AG20443 (cell line): Measurements from ENCODE around the gene ATP6V1C2.

ENCODE experiments used
- DNase-seq: peaks from one replicate; pipeline ENCODE4 v3.0.0; 2012; ENCODE audit warnings: low spot score, mixed read lengths

Gene ATP6V1C2

GRCh38 chr2:10733566-10733925 is 12.1 kb downstream of the ATP6V1C2 start:
- no peak for DNase-seq

DNA sequence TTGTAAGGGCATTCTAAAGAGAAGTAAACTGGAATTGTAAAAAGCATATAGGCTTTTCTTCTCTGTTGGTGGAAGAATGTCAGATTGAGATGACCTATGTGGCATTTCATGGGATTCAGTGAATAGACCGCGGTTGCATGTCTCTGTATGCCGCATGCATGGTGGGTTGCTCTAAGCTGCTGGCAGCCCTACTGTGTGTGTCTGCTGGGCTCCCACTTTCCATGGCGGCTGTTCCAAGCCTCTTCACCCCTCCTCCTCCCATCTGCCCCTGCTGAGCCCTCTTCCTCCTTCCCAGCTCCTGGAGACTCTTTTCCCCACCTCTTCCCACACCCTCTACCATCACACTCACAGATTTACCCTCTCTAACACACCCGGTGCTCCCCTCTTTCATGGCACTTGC is 12.6 kb downstream of the ATP6V1C2 start:
- DNase-seq = no peak

- DNase-seq = no peak
Measured at GRCh38 chr2:10738192-10738591, 16.8 kb downstream of the ATP6V1C2 start.

DNA sequence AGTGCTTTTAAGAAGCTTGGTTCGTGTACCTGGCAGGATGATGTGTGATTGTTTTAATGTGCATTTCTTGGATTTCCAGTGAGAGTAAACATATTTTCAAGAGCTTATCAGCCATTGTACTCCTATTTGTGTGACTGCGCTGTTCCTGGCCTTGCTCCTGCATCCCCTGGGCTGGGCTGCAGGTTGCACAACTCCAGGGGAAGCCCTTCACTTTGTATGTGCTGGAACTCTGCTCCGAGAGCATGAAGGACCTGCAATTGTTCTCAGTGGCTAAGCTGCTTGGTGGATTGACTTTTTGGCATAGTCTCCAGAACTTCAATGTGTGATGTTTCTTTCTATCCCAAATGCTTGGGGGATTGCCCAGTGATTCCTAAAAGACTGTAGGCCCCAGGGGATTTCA is 18.8 kb downstream of the ATP6V1C2 start:
- no peak for DNase-seq

- DNase-seq = no peak
Measured at GRCh38 chr2:10741139-10741538, 19.7 kb downstream of the ATP6V1C2 start.

- DNase-seq = no peak
Measured at GRCh38 chr2:10742666-10743065, 21.2 kb downstream of the ATP6V1C2 start.

- no peak for DNase-seq
Measured at GRCh38 chr2:10750610-10751009, 29.2 kb downstream of the ATP6V1C2 start.

DNA sequence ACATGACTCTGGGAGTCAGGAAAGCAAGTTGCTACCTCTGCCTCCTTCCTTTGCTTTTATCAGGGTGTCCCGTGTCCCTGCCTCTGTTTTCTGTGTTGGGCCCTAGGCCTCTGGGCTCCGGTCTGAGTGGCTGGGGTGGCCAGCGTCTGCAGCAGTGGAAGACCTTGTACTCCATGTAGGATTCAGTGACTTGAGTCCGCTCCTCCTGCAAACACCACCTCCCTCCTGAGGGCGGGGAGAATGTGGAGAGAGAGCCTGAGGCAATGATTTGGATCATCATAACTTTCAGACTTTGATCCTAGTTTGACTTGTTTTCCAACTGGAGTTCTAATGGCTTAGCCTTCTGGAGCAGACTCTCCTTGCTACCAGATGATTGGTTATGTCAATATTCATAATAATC is 30.8 kb downstream of the ATP6V1C2 start:
- DNase-seq = no peak

DNA sequence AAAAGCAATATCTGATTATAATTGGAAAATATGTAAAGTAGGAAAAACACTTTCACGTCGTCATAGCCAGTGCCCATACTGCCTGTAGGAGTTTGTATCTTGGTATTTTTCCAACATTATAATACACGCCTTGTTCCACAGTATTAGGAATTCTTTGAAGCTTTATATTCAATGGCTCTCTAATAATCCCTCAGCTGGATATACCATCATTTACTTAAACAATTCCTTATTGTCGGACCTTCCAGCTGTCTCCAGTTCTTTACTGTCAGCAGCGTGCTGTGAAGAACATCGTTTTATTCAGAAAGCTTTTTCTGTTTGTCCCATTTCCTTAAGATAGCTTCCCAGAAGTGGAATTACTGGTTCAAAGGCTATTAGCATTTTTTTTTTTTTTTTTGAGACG is 31.7 kb downstream of the ATP6V1C2 start:
- DNase-seq = no peak

- no peak for DNase-seq
Measured at GRCh38 chr2:10753876-10754275, 32.4 kb downstream of the ATP6V1C2 start.

DNA sequence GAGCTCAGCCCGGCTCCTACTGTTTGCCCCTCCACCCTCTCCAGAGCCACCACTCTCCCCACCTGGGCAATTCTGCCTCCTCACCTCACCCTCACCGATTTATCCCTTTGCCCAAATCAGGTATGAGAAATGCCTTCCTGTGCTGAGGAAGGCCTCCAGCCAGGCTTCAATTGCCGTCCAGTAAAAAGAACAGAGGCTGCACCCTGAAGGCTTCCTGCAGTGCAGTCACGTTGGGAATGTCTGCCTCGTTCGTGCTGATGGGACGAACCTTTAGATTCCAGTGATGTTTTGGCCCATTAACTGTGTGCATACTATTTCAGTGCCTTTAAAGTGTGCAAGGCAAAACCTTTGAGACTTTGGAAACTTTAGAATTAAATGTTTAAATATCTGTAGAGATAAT is 34.2 kb downstream of the ATP6V1C2 start:
- DNase-seq = no peak

- DNase-seq = no peak
Measured at GRCh38 chr2:10757814-10758286, 36.4 kb downstream of the ATP6V1C2 start.

GRCh38 chr2:10759151-10759714 is 37.8 kb downstream of the ATP6V1C2 start:
- DNase-seq = no peak

GRCh38 chr2:10760794-10761504 is 39.5 kb downstream of the ATP6V1C2 start:
- no peak for DNase-seq

GRCh38 chr2:10761591-10761990 is 40.2 kb downstream of the ATP6V1C2 start:
- no peak for DNase-seq

- peak; percentile 53 for DNase-seq
Measured at GRCh38 chr2:10762651-10763460, 41.4 kb downstream of the ATP6V1C2 start.

- DNase-seq = no peak
Measured at GRCh38 chr2:10763461-10763800, 42.0 kb downstream of the ATP6V1C2 start.

GRCh38 chr2:10764096-10764785 is 42.8 kb downstream of the ATP6V1C2 start:
- no peak for DNase-seq

DNA sequence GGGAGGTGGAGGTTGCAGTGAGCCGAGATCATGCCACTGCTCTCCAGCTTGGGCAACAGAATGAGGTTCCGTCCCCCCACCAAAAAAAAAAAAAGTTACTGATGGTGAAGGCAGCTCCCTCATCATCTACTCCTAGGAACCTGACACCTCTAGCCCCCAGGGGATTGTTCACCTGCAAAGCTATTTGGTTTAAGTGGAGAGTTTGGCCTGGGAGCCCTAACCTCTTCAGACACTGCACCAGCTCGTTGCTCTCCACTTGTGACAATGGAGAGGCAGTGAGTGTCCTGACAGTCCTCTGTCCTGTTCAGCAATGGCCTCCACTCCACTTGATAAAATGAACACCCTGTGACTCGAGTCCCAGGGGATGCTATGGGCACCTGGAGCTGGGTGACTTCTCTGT is 43.5 kb downstream of the ATP6V1C2 start:
- DNase-seq = no peak

- DNase-seq = no peak
Measured at GRCh38 chr2:10765461-10765860, 44.0 kb downstream of the ATP6V1C2 start.

DNA sequence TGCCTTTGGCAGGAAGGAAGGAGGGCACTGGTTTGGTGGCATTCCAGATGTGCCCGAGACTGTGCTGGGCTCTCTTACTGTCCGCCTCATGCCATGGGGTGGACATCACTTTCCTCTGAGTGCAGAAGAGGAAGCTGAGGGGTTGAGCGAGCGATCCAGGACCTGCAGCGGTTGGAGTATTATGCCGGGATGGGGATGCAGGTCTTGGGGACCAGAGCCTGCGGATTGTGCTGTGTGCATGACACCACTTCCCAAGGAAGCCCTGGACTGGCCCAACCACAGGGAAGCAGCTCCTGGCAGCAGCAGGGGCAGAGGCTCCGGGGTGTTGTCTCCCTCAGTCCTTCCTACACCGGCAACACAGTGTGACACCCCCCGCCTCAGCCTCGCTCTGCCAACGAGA is 44.5 kb downstream of the ATP6V1C2 start:
- no peak for DNase-seq

DNA sequence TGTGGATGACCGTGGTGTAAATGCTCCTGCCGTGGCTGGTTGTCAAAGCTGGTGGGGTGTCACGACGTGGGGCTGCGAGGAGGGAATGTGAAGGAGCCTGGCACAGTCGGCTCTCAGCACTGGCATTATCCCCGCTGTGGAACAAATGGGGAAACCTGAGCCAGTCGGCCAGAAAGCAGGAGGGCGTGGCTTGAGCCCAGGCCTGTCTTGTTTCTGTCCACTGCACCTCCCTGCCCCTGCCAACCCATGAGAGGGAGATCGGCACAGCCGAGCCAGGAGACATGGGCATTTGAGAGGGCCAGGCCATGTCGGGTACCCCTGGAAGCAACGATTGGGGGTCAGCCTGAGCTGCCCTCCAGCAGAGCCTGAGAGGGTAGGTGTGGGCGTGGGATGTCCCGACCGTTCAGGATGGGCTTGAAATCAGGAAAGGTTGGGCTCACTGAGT is 46.7 kb downstream of the ATP6V1C2 start:
- no peak for DNase-seq
